DMS114 treated with DMSO at 0.1 percent for 48 hours (cell line): ENCODE measurements around the gene C1orf159.
"Not testable (repeated sequence)": the region's sequence is repeated elsewhere in the genome, so short reads cannot be mapped to it uniquely, and the experiment has no call there.

ENCODE experiments used
- DNase-seq: peaks from one replicate; lab custom pipeline; 2025; ENCODE audit not compliant: unreplicated experiment; lab: John Stamatoyannopoulos, UW

The C1orf159 gene

DNA sequence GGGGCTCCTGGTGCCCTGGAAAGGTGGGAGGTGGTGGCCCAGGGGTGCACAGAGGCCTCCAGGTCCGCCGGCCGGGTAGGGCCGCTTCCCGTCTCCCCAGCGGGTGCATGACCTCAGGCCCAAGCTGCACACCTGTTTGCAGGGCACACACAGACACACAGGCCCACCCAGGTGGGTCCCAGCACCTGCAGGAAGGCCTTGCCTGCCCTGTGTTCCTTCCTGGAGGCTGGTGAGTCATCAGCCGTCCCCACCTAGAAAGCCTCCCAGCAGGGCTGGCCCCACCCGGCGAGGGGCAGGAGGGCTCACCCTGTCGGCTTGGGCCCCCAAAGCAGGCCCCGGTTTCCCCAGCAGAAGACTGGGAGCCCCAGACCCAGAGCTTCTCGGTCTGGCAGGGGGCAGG, 34.2 kb upstream of the C1orf159 start:
- no peak for DNase-seq

DNA sequence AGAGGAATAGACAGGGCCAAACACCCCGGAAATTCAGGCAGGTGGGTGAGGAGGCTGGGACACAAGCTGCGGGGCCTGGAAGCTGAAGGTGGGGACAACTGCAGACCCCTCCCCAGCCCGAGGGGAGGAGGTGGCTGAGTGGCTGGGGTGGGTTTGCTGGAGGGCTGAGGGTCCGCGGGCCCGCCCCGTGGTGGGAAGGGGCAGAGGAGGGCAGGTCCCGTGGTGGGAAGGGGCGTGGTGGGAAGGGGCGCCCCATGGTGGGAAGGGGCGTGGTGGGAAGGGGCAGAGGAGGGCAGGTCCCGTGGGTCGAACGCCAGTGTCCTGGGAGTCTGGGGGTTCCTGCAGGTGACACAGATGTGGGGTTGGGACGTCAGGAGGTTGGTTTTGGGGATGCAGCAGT, 33.5 kb upstream of the C1orf159 start:
- no peak for DNase-seq

DNA sequence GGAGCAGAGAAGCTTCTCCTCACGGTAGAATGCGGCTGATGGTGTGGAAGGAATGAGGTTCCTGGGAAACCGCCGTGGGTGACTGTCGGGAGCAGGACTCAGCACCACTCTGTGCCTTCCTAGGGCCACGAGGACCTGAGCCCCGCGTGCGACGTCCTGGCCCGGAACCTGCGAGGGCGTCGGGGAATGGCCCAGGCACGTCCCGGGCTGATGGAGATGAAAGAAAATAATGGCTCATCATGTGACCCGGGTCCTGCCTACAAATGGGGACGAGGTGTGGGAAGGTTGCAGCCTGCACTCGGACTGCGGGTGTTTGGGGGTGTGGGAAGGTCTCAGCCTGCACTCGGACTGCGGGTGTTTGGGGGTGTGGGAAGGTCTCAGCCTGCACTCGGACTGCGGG, 32.7 kb upstream of the C1orf159 start:
- DNase-seq = no peak

DNA sequence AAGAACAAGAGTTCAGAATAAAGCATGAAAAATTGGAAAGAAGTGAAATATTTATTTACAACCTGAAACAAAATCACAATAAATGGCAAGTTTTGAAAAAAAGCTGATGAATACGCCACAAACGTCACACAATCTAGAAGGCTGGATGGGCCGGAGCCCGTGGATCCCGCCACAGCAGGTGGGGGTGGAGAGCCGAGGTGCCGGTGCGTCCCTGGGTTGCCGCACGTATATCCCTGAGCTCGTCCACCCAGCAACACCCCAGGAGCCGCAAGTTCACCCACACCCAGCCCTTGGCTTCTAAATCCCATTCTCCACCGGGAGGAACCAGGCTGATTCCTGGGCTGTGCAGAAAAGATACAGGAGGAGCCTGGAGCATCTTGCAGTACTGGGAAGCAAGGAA, 32.2 kb upstream of the C1orf159 start:
- no peak for DNase-seq

DNA sequence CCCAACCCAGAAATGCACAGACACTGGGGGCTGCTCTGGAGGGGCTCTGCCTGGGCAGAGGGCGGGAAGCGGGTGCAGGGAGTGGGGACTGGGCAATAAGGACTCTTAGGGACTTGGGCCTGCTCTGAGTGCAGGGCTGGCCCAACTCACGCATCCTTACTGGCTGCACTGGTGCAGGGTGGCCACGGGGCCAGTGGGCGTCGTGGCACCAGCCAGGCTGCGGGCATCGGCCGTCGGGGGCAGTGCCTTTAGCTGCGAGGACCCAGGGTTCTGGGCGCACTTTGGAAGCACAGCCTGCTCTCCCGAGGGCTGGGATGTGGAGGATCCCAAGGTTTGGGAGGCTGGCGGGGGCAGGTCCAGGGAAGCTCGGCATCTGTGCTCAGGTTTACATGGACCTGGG, 30.7 kb upstream of the C1orf159 start:
- DNase-seq = no peak

GRCh38 chr1:1146026-1146425, 30.1 kb upstream of the C1orf159 start:
- DNase-seq = no peak

- no peak for DNase-seq
Observed at GRCh38 chr1:1145547-1145914, 29.6 kb upstream of the C1orf159 start.

- DNase-seq = no peak
Observed at GRCh38 chr1:1144843-1145546, 29.1 kb upstream of the C1orf159 start.

DNA sequence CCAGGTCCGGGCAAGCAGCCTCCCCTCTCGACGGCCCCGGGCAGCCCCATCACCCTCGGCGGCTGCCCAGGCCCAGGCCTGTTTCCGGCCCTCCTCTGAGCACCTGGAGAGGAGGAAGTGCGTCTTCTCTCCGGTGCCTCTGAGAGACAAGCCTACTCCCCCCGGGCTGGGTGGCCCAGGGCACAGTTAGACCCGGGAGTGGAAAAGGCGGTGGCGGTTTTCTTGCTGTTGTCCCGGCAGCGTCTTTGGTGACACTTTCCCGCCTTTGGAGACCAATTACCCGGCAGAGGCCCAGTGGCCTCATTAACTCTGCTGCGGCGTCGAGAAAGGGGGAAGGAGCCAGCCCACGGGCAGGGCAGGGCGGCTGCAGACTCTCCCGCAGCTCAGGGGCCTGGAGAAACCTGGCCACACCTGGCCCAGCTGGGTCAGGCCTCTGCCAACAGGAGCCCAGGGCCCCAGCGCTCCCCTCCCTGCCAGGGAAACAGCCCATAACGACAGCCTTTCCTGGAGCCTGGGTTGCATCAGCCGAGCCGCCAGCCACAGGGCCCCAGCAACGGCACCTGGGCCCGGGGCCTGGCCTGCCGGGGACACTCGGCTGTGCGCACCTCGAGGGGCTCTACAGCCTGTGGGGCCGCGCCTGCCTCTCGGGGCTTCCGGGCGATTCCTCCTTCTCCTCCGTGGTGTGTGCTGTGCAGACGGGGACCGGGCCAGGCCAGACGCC, 28.4 kb upstream of the C1orf159 start:
- DNase-seq = no peak

GRCh38 chr1:1143636-1144035, 27.7 kb upstream of the C1orf159 start:
- no peak for DNase-seq

- DNase-seq = no peak
Observed at GRCh38 chr1:1142844-1143243, 27.0 kb upstream of the C1orf159 start.

DNA sequence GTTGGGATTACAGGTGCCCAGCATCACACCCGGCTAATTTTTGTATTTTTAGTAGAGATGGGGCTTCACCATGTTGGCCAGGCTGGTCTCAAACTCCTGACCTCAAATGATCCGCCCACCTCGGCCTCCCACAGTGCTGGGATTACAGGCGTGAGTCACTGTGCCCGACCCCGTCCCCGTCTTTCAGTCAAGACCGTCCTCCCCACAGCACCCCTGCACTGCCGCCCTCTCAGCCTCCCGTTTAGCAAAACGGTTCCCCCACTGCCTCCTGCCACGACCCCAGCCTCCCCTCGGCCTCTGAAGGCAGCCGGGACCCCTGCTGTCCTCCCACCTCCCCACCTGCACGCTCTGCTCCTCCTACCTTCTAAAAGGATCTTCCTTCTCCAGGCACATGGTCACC, 26.5 kb upstream of the C1orf159 start:
- not testable (repeated sequence) for DNase-seq

GRCh38 chr1:1141911-1142250, 26.0 kb upstream of the C1orf159 start:
- no peak for DNase-seq

DNA sequence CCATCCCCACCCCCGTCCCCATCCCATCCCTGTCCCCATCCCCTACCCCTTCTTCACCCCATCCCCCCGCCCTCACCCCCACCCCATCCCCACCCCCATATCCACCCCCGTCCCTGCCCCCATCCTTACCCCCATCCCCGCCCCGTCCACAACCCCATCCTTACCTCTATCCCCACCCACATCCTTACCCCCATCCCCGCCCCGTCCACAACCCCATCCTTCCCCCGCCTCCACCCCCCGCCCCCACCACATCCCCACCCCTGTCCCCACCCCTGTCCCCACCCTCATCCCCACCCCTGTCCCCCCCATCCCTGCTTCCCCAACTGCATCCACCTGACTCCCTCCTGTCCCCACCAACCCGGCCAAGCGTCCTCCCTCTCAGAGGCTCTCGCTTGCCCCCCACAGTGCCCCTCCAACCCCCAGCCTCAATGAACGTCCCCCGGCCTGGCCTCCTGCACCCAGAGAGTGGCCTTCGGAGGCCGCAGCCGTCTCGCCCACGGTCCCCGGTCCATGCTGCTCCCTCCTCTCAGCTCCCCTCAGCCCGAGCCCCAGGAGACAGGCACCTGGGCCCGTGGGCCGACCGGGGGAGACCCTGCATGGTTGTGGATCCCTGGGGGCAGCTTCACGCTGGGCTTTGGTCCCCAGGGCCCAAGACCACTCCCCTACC, 25.5 kb upstream of the C1orf159 start:
- DNase-seq = no peak

DNA sequence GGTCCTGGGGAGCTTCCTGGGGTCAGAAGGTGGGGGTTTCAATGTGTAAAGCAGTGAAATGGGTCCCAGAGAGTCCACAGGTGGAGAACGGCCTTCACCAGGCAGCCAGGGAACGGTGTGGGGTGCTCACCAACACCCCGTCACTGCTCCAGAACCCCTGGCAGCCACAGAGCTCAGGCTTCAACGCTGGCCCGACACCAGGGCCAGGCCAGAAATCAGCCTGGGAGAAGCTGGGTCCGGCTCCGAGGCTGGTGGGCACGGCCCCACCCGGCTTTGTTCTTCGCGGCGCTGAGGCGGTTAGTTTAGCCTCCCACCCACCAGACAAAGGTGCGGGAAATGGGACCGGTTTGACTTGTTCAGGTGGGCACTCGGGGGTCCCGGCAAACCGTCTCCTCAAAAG, 24.8 kb upstream of the C1orf159 start:
- DNase-seq = no peak

- no peak for DNase-seq
Observed at GRCh38 chr1:1137256-1138045, 21.6 kb upstream of the C1orf159 start.

GRCh38 chr1:1136547-1137230, 20.8 kb upstream of the C1orf159 start:
- no peak for DNase-seq

DNA sequence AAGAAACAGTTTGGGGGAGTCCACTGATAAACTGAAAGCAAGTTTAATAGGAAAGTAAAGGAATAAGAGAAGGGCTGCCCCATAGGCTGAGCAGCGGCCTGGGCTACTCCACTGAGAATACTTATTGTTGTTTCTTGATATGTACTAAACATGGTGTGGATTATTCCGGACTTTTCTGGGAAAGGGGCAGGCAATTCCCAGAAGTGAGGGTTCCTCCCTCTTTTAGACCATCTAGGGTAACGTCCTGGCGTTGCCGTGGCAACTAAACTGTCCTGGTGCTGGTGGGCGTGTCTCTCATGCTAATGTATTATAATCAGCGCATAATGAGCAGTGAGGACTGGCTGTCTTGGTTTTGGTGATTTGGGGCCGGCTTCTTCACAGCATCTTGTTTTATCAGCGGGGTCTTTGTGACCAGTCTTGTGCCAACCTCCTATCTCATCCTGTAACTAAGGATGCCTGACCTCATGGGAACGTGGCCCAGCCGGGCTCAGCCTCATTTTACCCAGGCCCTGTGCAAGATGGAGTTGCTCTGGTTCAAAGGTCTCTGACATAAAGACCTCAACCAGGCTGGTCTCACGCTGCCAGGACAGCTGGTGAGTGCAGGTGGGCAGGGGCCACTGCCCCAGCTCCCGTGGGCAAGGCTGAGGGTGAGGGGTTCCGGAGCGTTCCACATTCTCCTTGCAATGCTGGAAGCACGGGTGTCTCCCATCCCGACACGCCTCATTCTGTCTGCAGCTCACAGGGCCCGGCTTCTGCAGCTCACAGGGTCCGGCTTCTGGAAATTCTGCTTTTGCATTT, 19.6 kb upstream of the C1orf159 start:
- no peak for DNase-seq

DNA sequence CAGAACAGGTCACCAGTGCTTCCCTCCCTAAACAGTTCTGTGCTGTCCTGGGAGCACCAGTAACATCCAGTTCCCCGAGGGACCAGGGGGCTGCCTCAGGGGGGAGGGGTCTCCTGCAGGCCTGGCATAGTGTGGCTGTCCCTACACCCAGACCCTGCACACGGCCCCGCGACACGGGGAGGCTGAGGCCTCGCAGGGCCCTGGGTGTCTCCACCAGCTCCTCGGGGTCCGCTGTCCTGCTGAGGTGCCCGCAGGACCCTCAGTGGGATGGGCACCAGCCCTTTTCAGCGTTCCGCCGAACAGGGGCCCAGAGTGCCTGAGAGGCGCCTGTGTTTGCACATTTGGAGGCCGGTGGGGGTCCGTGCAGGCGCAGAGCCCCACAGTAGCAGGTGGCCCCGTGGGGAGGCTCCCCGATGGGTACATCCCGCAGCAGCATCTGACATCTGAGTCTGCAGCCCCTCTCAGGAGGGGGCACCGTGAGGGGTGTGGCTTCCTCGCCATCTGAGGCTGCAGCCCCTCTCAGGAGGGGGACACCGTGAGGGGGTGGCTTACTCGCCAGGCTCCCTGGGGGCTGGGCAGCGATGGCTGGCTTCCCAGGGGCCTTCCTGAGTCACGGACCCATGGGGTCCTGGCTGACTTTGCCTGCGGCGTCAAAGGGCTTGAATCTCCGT, 18.5 kb upstream of the C1orf159 start:
- no peak for DNase-seq
